Measurements from ENCODE around the gene PIAS4. TPM values are rescaled to one million over a fixed set of nuclear protein-coding genes. Genes with fewer than 3 reads are reported as not detected.
"Not testable (repeated sequence)": the region's sequence is repeated elsewhere in the genome, so short reads cannot be mapped to it uniquely, and the experiment has no call there.

Gene PIAS4
- total RNA-seq, 1 donor from 2014 or later, result 26.7 TPM

- H3K4me3 ChIP-seq (ENCODE audit: low read depth, low read length), result peak overlapping the region; percentile 96
- DNase-seq (ENCODE audit: low read depth), result no peak
- TF ChIP-seq CTCF (conservative IDR thresholded peaks at IDR 0.05; ENCODE audit: low read depth, low read length), result peak; percentile 82
These were observed 19.7 kb upstream of the PIAS4 start for GRCh38 chr19:3987619-3988371.

GRCh38 chr19:3990815-3991117 is 16.8 kb upstream of the PIAS4 start:
- H3K4me3 ChIP-seq (ENCODE audit: low read depth, low read length), result no peak overlapping the region
- no peak for DNase-seq (ENCODE audit: low read depth)
- no peak for TF ChIP-seq CTCF (conservative IDR thresholded peaks at IDR 0.05; ENCODE audit: low read depth, low read length)

GRCh38 chr19:3995607-3996006 is 11.9 kb upstream of the PIAS4 start:
- no peak for DNase-seq (ENCODE audit: low read depth)
- H3K4me3 ChIP-seq (ENCODE audit: low read depth, low read length), result no peak overlapping the region
- no peak for TF ChIP-seq CTCF (conservative IDR thresholded peaks at IDR 0.05; ENCODE audit: low read depth, low read length)

GRCh38 chr19:3998667-3999412 is 8.7 kb upstream of the PIAS4 start:
- not testable (repeated sequence) for DNase-seq (ENCODE audit: low read depth); H3K4me3 ChIP-seq (ENCODE audit: low read depth, low read length)

- not testable (repeated sequence) for H3K4me3 ChIP-seq (ENCODE audit: low read depth, low read length); DNase-seq (ENCODE audit: low read depth)
These were observed 6.7 kb upstream of the PIAS4 start for GRCh38 chr19:4000798-4001197.

GRCh38 chr19:4005436-4005835 is 2.1 kb upstream of the PIAS4 start:
- H3K4me3 ChIP-seq (ENCODE audit: low read depth, low read length); DNase-seq (ENCODE audit: low read depth): not testable (repeated sequence)

- TF ChIP-seq CTCF (conservative IDR thresholded peaks at IDR 0.05; ENCODE audit: low read depth, low read length), result no peak
- DNase-seq (ENCODE audit: low read depth), result no peak
- H3K4me3 ChIP-seq (ENCODE audit: low read depth, low read length), result peak overlapping the region; percentile 82
These were observed 452 bp downstream of the PIAS4 start for GRCh38 chr19:4007836-4008539.

GRCh38 chr19:4009990-4010807 is 2.7 kb downstream of the PIAS4 start:
- no peak overlapping the region for H3K4me3 ChIP-seq (ENCODE audit: low read depth, low read length)
- no peak for DNase-seq (ENCODE audit: low read depth)
- TF ChIP-seq CTCF (conservative IDR thresholded peaks at IDR 0.05; ENCODE audit: low read depth, low read length), result no peak

Measured in epithelial cell of proximal tubule (primary cell).